Ovary (tissue), 3 donors: ENCODE measurements around the gene DCAF4.

Experiments
- CTCF ChIP-seq, 3 donors: fragments of 450-650 bp in 2 of 3; fragments of 200-600 bp in 1 of 3; IDR thresholded peaks; one replicate each; pipeline versions ENCODE4 v1.5.1 to v1.8.0; 2016 to 2022; ENCODE audit warnings: antibody characterized with exemption in 3 of 3, mild to moderate bottlenecking in 1 of 3
- EP300 ChIP-seq: sonication (generic); formaldehyde crosslinking; IDR thresholded peaks from one replicate; pipeline ENCODE4 v1.6.1; 2017; ENCODE audit warnings: antibody characterized with exemption
- POLR2A ChIP-seq: fragments of 450-650 bp; IDR thresholded peaks from one replicate; pipeline ENCODE4 v1.6.1; 2017; ENCODE audit warnings: antibody characterized with exemption, mild to moderate bottlenecking, moderate library complexity
- donor health status: DM: no; HTN: no; CAD: no.

GRCh38 chr14:72968316-72968715 lies 42.1 kb downstream of the DCAF4 start:
- no peak for TF ChIP-seq CTCF (IDR thresholded peaks at IDR 0.05)
- TF ChIP-seq POLR2A: no peak
- TF ChIP-seq EP300: no peak
